Vagina (tissue), 2 donors: ENCODE results near the gene NPLOC4.

Experiments
- CTCF ChIP-seq, 3 experiments: fragments of 450-650 bp in 2 of 3; fragments of 200-600 bp in 1 of 3; sonication (generic) in 1 of 3; IDR thresholded peaks; one replicate each; pipeline ENCODE4 v1.5.1; 2017 to 2019; ENCODE audit warnings: antibody characterized with exemption in 3 of 3, mild to moderate bottlenecking in 2 of 3, moderate library complexity in 2 of 3
- POLR2A ChIP-seq, 2 donors: fragments of 450-650 bp; IDR thresholded peaks; one replicate each; pipeline ENCODE4 v1.6.1; 2017; ENCODE audit warnings: antibody characterized with exemption in 2 of 2, mild to moderate bottlenecking in 2 of 2, moderate library complexity in 2 of 2
- POLR2AphosphoS5 ChIP-seq, 2 donors: sonication (generic); formaldehyde crosslinking; IDR thresholded peaks; one replicate each; pipeline ENCODE4 v1.9.0; 2017; ENCODE audit warnings: antibody characterized with exemption in 2 of 2, mild to moderate bottlenecking in 2 of 2, low read depth in 1 of 2; ENCODE audit not compliant: insufficient read depth in 1 of 2

- TF ChIP-seq CTCF (IDR thresholded peaks at IDR 0.05) (no peak), POLR2A (IDR thresholded peaks at IDR 0.05) (peak in 1 of 2 donors; percentile 52), POLR2AphosphoS5 (IDR thresholded peaks at IDR 0.05; ENCODE audit: insufficient read depth in 1 of 2, low read depth in 1 of 2) (peak; percentile 72)
Measured at GRCh38 chr17:81636505-81637288, at the start of gene NPLOC4, which contains the start of gene TSPAN10.
